Subcutaneous adipose tissue (tissue), 4 donors: Measurements from ENCODE around the gene NMNAT3. TPM values are rescaled to one million over a fixed set of nuclear protein-coding genes. Genes with fewer than 3 reads are reported as not detected.

Experiments used
- total RNA-seq, 4 donors: library from RNA; depleted of rRNA; stranded (reverse); fragments of >200 nt; gene quantifications; one replicate each; pipeline ENCODE4 v1.1.0, GENCODE V29; 2016
- TF ChIP-seq, protein P1 (sequence below): fragments of 450-650 bp; IDR thresholded peaks from one replicate; pipeline ENCODE4 v1.5.1; 2016; ENCODE audit warnings: low read depth, mild to moderate bottlenecking, control low read depth, antibody characterized with exemption, moderate library complexity

The NMNAT3 gene
- total RNA-seq, 4 donors from 2014 or later, result 7.8 to 13.4 (median 9.1) TPM

- TF ChIP-seq, protein P1, sequence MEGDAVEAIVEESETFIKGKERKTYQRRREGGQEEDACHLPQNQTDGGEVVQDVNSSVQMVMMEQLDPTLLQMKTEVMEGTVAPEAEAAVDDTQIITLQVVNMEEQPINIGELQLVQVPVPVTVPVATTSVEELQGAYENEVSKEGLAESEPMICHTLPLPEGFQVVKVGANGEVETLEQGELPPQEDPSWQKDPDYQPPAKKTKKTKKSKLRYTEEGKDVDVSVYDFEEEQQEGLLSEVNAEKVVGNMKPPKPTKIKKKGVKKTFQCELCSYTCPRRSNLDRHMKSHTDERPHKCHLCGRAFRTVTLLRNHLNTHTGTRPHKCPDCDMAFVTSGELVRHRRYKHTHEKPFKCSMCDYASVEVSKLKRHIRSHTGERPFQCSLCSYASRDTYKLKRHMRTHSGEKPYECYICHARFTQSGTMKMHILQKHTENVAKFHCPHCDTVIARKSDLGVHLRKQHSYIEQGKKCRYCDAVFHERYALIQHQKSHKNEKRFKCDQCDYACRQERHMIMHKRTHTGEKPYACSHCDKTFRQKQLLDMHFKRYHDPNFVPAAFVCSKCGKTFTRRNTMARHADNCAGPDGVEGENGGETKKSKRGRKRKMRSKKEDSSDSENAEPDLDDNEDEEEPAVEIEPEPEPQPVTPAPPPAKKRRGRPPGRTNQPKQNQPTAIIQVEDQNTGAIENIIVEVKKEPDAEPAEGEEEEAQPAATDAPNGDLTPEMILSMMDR, result no peak
Measured at GRCh38 chr3:139675327-139675726, 2.4 kb downstream of the NMNAT3 start.

DNA sequence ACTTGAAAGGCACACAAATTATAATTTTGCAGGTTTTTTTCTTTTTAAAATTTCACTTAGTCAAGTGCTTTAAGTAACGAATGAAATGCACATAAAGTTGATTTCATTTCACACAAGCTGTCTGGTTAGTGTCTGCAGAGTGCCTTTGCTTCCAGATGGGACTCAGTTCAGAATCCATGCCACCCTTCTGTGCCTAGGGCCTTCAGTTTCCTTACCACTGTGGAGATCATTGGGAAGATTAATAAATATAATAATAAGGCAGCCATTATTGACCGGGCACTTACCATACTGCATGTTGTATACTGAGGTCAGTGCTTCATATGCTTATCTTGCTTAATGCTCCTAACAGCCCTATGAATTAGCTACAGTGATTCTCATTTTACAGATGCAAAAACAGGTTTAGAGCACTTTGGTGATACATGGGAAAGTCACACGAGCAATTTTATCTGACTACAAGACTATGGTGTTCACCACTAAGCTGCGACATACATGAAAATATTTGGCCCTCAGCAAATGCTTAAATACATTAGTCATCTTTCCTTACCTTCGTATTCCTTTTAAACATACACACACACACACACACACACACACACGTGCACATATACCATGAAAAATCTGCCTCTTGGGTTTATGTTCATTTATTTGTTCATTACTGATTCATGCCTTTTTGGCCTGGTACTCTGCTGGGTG is 3.1 kb downstream of the NMNAT3 start:
- TF ChIP-seq, protein P1, result no peak

DNA sequence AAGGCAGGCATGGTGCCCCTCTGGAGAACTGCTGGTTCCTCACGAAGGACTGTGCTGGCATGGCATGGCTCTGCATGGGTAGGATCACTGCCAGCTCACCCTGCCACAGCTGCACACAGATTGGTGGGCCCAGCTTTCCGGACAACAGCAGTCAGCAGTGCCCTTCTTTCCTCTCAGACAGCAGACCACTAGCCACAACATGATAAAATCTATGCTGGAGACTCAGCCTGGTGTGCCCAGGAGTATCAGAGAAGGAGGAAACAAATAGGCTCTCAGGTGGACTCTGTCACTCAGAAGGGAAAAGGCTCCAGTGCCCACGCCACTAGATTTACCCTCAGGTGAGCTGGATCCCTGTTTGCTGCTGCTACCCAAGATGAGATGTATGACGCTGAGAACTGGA is 4.9 kb downstream of the NMNAT3 start:
- TF ChIP-seq, protein P1, result no peak

DNA sequence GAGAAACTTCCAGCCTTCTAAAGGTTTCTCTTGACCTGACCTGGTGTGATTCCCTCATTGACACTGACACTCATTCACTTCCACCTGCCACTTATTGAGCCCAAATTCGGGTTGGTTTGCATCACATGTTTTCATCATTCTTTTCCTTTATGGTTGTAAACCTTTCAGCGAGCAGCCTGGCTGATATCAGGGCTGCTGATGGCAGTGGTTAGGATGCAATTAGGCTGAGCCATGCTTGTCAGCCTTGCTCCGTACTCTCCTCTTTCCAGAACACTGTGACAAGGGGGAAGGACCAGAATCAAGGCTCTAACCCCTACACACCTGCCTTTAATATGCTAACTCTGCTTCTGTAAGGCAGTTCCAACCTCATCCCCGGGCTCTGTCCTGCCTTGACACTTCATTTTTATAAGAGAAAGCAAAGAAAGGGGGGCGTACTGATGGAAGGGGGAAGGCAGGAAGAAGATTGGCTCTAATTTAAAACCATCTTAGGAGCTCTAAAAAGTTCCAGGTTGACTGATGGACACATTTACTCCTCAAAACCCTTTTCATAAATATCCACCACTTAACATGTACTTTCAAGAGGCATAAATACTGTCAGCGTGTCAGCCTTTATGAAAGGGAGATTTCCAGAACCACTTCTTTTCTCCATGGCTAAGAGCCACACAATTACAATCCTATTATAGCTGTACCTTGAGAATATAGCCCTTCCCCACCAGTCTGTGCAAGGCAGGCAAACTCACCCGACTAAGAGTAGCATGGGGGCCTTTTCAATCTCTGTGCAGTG is 5.7 kb downstream of the NMNAT3 start:
- TF ChIP-seq, protein P1, result no peak

- TF ChIP-seq, protein P1, result no peak
Measured at GRCh38 chr3:139671107-139671506, 6.7 kb downstream of the NMNAT3 start.

GRCh38 chr3:139670196-139670595 is 7.6 kb downstream of the NMNAT3 start:
- TF ChIP-seq, protein P1, result no peak

DNA sequence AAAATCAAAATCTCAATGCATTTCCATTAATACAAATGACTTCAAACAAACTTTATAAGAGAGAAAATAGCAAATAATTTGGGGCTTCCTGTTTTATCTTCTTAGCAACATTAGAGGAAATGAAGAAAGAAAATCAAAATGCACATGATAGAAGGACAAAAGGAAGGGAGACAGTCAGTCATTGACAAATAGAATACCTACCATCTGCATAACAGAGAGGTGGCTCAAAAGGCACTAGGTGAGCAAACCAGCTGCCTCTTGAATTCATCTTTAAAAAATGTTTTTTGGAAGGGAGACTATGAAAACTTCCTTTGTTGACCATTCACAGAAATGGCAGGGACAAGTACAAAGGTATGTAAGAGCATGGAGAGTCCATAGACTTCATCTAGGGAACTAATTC is 9.4 kb downstream of the NMNAT3 start:
- TF ChIP-seq, protein P1, result no peak
